Calu3 (cell line): ENCODE results near the gene UTS2B. TPM values are rescaled to one million over a fixed set of nuclear protein-coding genes. Genes with fewer than 3 reads are reported as not detected.

Experiments used
- BruUV-seq: library from RNA; stranded (reverse); fragments of 400-500 nt; replicated peaks from 2 replicates; lab custom pipeline; 2021; lab: Mats Ljungman, UMichigan
- CTCF ChIA-PET: fragments of 300-600 bp; sonication (Branson Sonifier 250); formaldehyde crosslinking; loops from one replicate; lab custom pipeline; 2022; ENCODE audit warnings: antibody characterized with exemption; lab: Charles Lee
- DNase-seq: peaks from one replicate; pipeline ENCODE4 v3.0.0; 2022
- H3K27ac Mint-ChIP-seq: one replicate; pipeline ENCODE4 v1.8.0; 2022; ENCODE audit warnings: mixed read lengths; ENCODE audit not compliant: unreplicated experiment
- H3K27me3 Mint-ChIP-seq: one replicate; pipeline ENCODE4 v1.8.0; 2022; ENCODE audit warnings: mixed read lengths; ENCODE audit not compliant: unreplicated experiment
- H3K36me3 Mint-ChIP-seq: one replicate; pipeline ENCODE4 v1.8.0; 2022; ENCODE audit warnings: mild to moderate bottlenecking, moderate library complexity, mixed read lengths; ENCODE audit not compliant: insufficient read depth, unreplicated experiment
- H3K4me1 Mint-ChIP-seq: one replicate; pipeline ENCODE4 v1.8.0; 2022; ENCODE audit warnings: mild to moderate bottlenecking, low read depth, mixed read lengths; ENCODE audit not compliant: unreplicated experiment
- H3K4me3 Mint-ChIP-seq: one replicate; pipeline ENCODE4 v1.8.0; 2022; ENCODE audit warnings: mild to moderate bottlenecking, low read depth, moderate library complexity, mixed read lengths; ENCODE audit not compliant: unreplicated experiment
- H3K9me3 Mint-ChIP-seq: one replicate; pipeline ENCODE4 v1.8.0; 2022; ENCODE audit warnings: low read depth, mixed read lengths; ENCODE audit not compliant: unreplicated experiment
- CTCF ChIP-seq: fragments of 200-600 bp; IDR thresholded peaks from one replicate; pipeline ENCODE4 v1.8.0; 2022; ENCODE audit warnings: antibody characterized with exemption; ENCODE audit not compliant: unreplicated experiment
- intact Hi-C: fragments of 100-400 bp; cut with micrococcal nuclease; formaldehyde crosslinking; loops from one replicate; pipeline ENCODE4 v1.10.0; 2022; ENCODE audit not compliant: unreplicated experiment
- total RNA-seq: library from RNA; stranded (reverse); gene quantifications from 2 replicates; pipeline ENCODE4 v1.2.3, GENCODE V29; 2022

The UTS2B gene
- total RNA-seq, 1 experiment from 2014 or later = 1.5 TPM

DNA sequence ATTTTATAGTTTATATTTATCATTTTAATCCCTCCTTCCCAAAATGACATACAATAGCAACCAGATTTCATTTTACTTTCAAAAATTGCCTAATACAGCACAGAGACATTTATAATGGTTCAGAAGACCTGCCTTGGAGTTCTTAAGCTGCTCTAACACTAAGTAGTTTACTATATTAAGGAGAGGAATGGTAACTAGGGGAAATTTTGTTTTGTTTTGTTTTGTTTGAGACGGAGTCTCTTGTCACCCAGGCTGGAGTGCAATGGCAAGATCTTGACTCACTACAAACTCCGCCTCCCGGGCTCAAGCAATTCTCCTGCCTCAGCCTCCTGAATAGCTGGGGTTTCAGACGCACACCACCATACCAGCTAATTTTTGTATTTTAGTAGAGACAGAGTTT is 23.9 kb downstream of the UTS2B start:
- no peaks in the 10 kb centered on the region for H3K36me3 Mint-ChIP-seq
- CTCF ChIA-PET = interaction anchor here (0.5 kb wide), 1 partner anchor 35 kb away, joined by 5 read pairs; no protein-coding TSS in a partner anchor
- H3K4me1 Mint-ChIP-seq = no peaks in the 10 kb centered on the region
- H3K9me3 Mint-ChIP-seq = no peaks in the 10 kb centered on the region
- H3K4me3 Mint-ChIP-seq = no peak overlapping the region
- BruUV-seq = no TSS peak
- no peak for DNase-seq
- H3K27me3 Mint-ChIP-seq = no peaks in the 10 kb centered on the region
- no peak for TF ChIP-seq CTCF
- no peak overlapping the region for H3K27ac Mint-ChIP-seq
- intact Hi-C loops = no loop called here

DNA sequence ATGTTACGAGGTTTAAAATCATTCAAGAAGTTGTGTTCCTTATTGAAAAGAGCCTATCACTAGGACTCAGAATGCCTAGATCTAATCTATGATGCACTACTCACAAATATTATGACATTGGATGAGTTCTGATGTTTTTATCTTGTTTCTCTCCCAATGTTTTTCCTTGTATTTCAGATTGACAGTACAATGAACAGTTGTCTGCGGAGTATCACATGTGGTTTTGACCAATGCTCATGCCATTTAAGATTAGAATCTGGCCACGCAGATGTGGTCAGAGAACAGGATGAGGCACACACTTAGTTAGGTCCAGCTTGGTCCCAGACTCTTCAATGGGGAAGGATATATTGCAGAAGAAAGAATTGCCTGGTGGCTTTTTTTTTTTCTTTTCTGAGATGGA is 26.7 kb downstream of the UTS2B start:
- Mint-ChIP-seq H3K27ac (no peak overlapping the region), H3K4me3 (no peak overlapping the region)
- no TSS peak for BruUV-seq

DNA sequence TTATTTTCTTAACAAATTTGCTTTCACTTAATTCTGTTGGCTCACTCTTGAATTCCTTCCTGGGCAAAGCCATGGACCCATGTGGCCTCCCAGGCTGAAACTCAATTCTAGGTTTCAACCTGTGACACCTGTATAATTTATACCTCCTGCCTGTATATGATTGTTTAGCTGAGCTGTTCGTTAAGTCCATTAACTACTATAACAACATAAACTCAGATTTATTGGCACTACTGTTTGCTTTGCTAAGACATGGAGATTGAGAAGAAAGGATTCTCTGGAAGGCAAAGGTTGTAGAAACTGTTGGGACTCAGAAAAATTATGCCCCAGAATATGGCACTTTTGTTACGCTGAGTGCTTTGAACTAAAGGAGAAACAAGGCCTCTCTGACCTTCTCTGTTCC is 27.9 kb downstream of the UTS2B start:
- Mint-ChIP-seq H3K36me3 (no peaks in the 10 kb centered on the region), H3K27me3 (no peaks in the 10 kb centered on the region), H3K9me3 (no peaks in the 10 kb centered on the region), H3K27ac (no peak overlapping the region), H3K4me1 (no peaks in the 10 kb centered on the region), H3K4me3 (no peak overlapping the region)
- no TSS peak for BruUV-seq
- no peak for DNase-seq
- CTCF ChIA-PET = no interaction called here
- intact Hi-C loops = no loop called here
- no peak for TF ChIP-seq CTCF

More for the DNA sequence above, 26.7 kb downstream of the UTS2B start:
- Mint-ChIP-seq H3K36me3 (no peaks in the 10 kb centered on the region), H3K4me1 (no peaks in the 10 kb centered on the region), H3K9me3 (no peaks in the 10 kb centered on the region), H3K27me3 (no peaks in the 10 kb centered on the region)
- TF ChIP-seq CTCF = no peak
- no peak for DNase-seq
- intact Hi-C loops = no loop called here
- CTCF ChIA-PET = no interaction called here

DNA sequence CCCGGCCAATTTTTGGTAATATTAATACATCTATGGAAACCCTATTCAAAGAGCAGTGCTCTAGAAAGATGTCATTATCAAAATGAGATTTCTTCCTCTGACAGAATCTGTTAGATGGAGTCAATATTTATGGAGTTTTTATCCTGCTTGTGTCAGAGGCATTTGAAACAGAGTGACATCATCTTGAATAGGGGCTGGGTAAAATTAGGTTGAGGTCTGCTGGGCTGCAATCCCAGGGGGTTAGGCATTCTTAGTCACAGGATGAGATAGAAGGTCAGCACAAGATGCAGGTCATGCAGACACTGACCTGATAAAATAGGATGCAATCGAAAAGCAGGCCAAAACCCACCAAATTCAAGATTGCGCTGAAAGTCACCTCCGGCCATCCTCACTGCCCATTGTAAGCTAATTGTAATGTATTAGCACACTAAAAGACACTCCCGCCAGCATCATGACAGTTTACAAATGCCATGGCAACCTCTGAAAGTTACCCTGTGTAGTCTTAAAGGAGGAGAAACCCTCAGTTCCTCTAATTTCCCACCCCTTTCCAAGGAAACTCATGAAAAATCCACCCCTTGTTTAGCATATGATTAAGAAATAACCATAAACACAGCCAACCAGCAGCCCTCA is 28.4 kb downstream of the UTS2B start:
- Mint-ChIP-seq H3K27ac (no peak overlapping the region), H3K9me3 (no peaks in the 10 kb centered on the region), H3K36me3 (no peaks in the 10 kb centered on the region), H3K27me3 (no peaks in the 10 kb centered on the region), H3K4me3 (no peak overlapping the region), H3K4me1 (no peaks in the 10 kb centered on the region)
- BruUV-seq = no TSS peak
- DNase-seq = no peak
- CTCF ChIA-PET = no interaction called here
- intact Hi-C loops = no loop called here
- TF ChIP-seq CTCF = no peak
